HEK293T (cell line): ENCODE data around the gene PITPNM3.

ENCODE experiments used
- BHLHE40 ChIP-seq: fragments of 450-650 bp; IDR thresholded peaks from 2 replicates; pipeline ENCODE4 v1.6.1; 2016; ENCODE audit warnings: mild to moderate bottlenecking, moderate library complexity, borderline replicate concordance
- CTBP1 ChIP-seq: fragments of 450-650 bp; IDR thresholded peaks from 2 replicates; pipeline ENCODE4 v1.6.1; 2016; ENCODE audit warnings: borderline replicate concordance
- ELF4 ChIP-seq: fragments of 450-650 bp; IDR thresholded peaks from 2 replicates; pipeline ENCODE4 v1.6.1; 2017; ENCODE audit warnings: antibody characterized with exemption
- FOXA1 ChIP-seq: fragments of 450-650 bp; IDR thresholded peaks from 2 replicates; pipeline ENCODE4 v1.6.1; 2016; ENCODE audit warnings: mild to moderate bottlenecking
- FOXK2 ChIP-seq: fragments of 450-650 bp; IDR thresholded peaks from 2 replicates; pipeline ENCODE4 v1.6.1; 2016; ENCODE audit warnings: mild to moderate bottlenecking
- HDGF ChIP-seq: fragments of 450-650 bp; IDR thresholded peaks from 2 replicates; pipeline ENCODE4 v1.6.1; 2017; ENCODE audit warnings: antibody characterized with exemption, borderline replicate concordance
- L3MBTL2 ChIP-seq: fragments of 450-650 bp; conservative IDR thresholded peaks from 2 replicates; pipeline ENCODE4 v1.6.1; 2016; ENCODE audit warnings: mild to moderate bottlenecking
- NFRKB ChIP-seq: fragments of 450-650 bp; IDR thresholded peaks from 2 replicates; pipeline ENCODE4 v1.6.1; 2016; ENCODE audit warnings: mild to moderate bottlenecking, moderate library complexity
- SP1 ChIP-seq: fragments of 450-650 bp; IDR thresholded peaks from 2 replicates; pipeline ENCODE4 v1.6.1; 2017
- SUZ12 ChIP-seq: fragments of 450-650 bp; IDR thresholded peaks from 2 replicates; pipeline ENCODE4 v1.6.1; 2016; ENCODE audit warnings: mild to moderate bottlenecking
- TARDBP ChIP-seq: fragments of 450-650 bp; IDR thresholded peaks from 2 replicates; pipeline ENCODE4 v1.6.1; 2016
- ZNF384 ChIP-seq: fragments of 450-650 bp; IDR thresholded peaks from 2 replicates; pipeline ENCODE4 v1.6.1; 2016
- TF ChIP-seq, protein P1 (sequence below): fragments of 450-650 bp; IDR thresholded peaks from 2 replicates; pipeline ENCODE4 v1.6.1; 2016

DNA sequence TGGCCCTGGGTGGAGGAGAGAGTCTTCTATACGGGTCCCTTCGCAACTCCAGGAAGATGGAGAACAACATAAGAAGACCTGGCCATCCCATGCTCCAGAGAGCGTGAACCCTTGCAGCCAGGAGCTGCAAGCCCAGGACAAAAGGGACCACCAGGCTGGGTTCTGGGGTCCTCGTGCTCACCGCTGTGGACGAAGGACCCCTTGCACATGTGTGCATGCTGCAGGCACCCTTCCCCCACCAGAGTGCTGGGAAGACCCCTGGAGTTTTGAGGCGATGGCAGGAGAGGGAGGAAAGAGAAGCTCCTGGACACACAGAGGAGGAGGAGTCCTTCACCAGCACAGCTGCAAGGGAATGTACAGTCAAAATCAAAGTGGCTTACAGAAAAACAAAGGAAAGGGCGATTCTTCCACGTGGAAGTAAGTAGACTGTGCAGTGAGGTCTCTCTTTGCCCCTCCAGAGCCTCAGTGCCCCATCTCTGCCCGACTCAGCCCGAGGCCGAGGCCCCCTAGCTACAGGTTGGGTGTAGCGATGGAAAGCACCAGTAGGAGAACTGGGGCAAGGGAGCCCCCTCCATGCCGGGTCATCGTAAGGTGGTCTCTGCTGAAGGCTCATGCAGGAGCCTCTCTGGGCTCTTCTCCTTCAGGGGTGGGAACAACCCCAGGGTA, 60.8 kb downstream of the PITPNM3 start:
- no peak for TF ChIP-seq SUZ12
- no peak for TF ChIP-seq SP1
- no peak for TF ChIP-seq BHLHE40
- no peak for TF ChIP-seq ZNF384
- no peak for TF ChIP-seq CTBP1
- TF ChIP-seq, protein P1, sequence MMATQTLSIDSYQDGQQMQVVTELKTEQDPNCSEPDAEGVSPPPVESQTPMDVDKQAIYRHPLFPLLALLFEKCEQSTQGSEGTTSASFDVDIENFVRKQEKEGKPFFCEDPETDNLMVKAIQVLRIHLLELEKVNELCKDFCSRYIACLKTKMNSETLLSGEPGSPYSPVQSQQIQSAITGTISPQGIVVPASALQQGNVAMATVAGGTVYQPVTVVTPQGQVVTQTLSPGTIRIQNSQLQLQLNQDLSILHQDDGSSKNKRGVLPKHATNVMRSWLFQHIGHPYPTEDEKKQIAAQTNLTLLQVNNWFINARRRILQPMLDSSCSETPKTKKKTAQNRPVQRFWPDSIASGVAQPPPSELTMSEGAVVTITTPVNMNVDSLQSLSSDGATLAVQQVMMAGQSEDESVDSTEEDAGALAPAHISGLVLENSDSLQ, result no peak
- no peak for TF ChIP-seq TARDBP
- no peak for TF ChIP-seq FOXK2
- TF ChIP-seq L3MBTL2, result no peak
- no peak for TF ChIP-seq HDGF
- no peak for TF ChIP-seq NFRKB
- no peak for TF ChIP-seq ELF4
- TF ChIP-seq FOXA1, result no peak
